Measurements from ENCODE around the gene DGKI. TPM values are rescaled to one million over a fixed set of nuclear protein-coding genes. Genes with fewer than 3 reads are reported as not detected.

The DGKI gene
- total and polyA plus RNA-seq, 9 of the 15 experiments (the other 6 are each of a cell fraction or from before 2014, with no cell fraction given) = 0.11 to 0.54 (median 0.15) TPM; not detected in 5

GRCh38 chr7:137768366-137768765, 78.4 kb downstream of the DGKI start (continued):
- TF ChIP-seq, protein P1, sequence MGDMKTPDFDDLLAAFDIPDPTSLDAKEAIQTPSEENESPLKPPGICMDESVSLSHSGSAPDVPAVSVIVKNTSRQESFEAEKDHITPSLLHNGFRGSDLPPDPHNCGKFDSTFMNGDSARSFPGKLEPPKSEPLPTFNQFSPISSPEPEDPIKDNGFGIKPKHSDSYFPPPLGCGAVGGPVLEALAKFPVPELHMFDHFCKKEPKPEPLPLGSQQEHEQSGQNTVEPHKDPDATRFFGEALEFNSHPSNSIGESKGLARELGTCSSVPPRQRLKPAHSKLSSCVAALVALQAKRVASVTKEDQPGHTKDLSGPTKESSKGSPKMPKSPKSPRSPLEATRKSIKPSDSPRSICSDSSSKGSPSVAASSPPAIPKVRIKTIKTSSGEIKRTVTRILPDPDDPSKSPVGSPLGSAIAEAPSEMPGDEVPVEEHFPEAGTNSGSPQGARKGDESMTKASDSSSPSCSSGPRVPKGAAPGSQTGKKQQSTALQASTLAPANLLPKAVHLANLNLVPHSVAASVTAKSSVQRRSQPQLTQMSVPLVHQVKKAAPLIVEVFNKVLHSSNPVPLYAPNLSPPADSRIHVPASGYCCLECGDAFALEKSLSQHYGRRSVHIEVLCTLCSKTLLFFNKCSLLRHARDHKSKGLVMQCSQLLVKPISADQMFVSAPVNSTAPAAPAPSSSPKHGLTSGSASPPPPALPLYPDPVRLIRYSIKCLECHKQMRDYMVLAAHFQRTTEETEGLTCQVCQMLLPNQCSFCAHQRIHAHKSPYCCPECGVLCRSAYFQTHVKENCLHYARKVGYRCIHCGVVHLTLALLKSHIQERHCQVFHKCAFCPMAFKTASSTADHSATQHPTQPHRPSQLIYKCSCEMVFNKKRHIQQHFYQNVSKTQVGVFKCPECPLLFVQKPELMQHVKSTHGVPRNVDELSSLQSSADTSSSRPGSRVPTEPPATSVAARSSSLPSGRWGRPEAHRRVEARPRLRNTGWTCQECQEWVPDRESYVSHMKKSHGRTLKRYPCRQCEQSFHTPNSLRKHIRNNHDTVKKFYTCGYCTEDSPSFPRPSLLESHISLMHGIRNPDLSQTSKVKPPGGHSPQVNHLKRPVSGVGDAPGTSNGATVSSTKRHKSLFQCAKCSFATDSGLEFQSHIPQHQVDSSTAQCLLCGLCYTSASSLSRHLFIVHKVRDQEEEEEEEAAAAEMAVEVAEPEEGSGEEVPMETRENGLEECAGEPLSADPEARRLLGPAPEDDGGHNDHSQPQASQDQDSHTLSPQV (IDR thresholded peaks at IDR 0.05) = no peak

DNA sequence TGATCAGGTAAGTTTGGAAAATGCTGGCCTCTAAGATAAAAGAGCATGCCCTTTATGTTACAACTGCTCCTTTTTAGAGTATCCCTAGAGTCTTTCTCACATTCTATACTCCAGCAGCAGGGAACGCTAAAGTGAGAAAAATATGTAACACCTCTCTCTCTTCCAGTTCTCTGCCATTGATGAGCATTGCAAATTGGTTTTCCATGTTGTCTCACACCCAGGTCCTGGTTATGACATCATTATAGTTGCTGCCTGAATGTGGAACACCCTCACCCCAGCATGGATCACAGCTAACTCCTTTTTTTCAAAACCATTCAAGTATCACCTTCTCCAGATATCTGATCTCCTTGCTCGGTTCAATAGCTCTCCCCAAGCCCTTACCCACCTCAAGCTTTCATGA, 84.4 kb downstream of the DGKI start:
- no TSS peak for BruUV-seq (replicated peaks)
- ChIA-PET CTCF (ENCODE audit: low intra/inter-chr PET ratio) (no interaction called here), POLR2A (no interaction called here)
- in situ Hi-C loops (cut with MboI) (no loop called here), intact Hi-C loops (cut with micrococcal nuclease) (no loop called here)
- ATAC-seq = no peak
- Histone ChIP-seq H3K9me1 (ENCODE audit: control insufficient read depth, insufficient read depth, low read length) (no peaks in the 10 kb centered on the region), H3K4me3 (no peak overlapping the region), H3K9me3 (replicated peaks; ENCODE audit: control insufficient read depth, insufficient read depth, low read depth, low read length) (no peaks in the 10 kb centered on the region), H3K4me1 (replicated peaks in 1 of 2; ENCODE audit: control insufficient read depth in 2 of 2, insufficient read depth in 2 of 2, low read length in 2 of 2) (no peaks in the 10 kb centered on the region), H3K4me2 (ENCODE audit: insufficient read depth, low read length) (no peak overlapping the region), H3K36me3 (ENCODE audit: control insufficient read depth, insufficient read depth, low read length) (no peaks in the 10 kb centered on the region), H3K9ac (ENCODE audit: insufficient read depth in 1 of 2, low read depth in 2 of 2, low read length in 2 of 2) (no peak overlapping the region), H4K20me1 (replicated peaks; ENCODE audit: control insufficient read depth, insufficient read depth, low read length) (no peaks in the 10 kb centered on the region), H3K27ac (ENCODE audit: extremely low read depth, low read depth, low read length) (no peak overlapping the region), H2AFZ (ENCODE audit: low read depth, low read length) (no peak overlapping the region), H3K79me2 (ENCODE audit: control insufficient read depth, insufficient read depth, low read length) (no peaks in the 10 kb centered on the region), H3K27me3 (ENCODE audit: control insufficient read depth in 2 of 2, insufficient read depth in 2 of 2, low read length in 2 of 2) (peaks cover 5 to 12% of the 10 kb centered on the region in 2 experiments)
- no peak for DNase-seq (ENCODE audit: extremely low read depth in 1 of 4, low spot score in 3 of 4)
- 3% methylated on average over 2 of the region's 2 CpGs for WGBS (ENCODE audit: insufficient coverage, low coverage, missing lambda C conversion rate)
- FAIRE-seq = no peak
- TF ChIP-seq, protein P2, sequence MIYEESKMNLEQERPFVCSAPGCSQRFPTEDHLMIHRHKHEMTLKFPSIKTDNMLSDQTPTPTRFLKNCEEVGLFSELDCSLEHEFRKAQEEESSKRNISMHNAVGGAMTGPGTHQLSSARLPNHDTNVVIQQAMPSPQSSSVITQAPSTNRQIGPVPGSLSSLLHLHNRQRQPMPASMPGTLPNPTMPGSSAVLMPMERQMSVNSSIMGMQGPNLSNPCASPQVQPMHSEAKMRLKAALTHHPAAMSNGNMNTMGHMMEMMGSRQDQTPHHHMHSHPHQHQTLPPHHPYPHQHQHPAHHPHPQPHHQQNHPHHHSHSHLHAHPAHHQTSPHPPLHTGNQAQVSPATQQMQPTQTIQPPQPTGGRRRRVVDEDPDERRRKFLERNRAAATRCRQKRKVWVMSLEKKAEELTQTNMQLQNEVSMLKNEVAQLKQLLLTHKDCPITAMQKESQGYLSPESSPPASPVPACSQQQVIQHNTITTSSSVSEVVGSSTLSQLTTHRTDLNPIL (CRISPR knock-in tag; IDR thresholded peaks at IDR 0.05) = no peak
- TF ChIP-seq ZNF583 (CRISPR knock-in tag; IDR thresholded peaks at IDR 0.05) (no peak), FOXJ2 (tag; IDR thresholded peaks at IDR 0.05) (no peak), ZBTB17 (CRISPR knock-in tag; IDR thresholded peaks at IDR 0.05) (no peak), SMARCA5 (IDR thresholded peaks at IDR 0.05) (no peak), HSF4 (CRISPR knock-in tag; IDR thresholded peaks at IDR 0.05; ENCODE audit: borderline replicate concordance) (no peak)
- TF ChIP-seq, protein P3, sequence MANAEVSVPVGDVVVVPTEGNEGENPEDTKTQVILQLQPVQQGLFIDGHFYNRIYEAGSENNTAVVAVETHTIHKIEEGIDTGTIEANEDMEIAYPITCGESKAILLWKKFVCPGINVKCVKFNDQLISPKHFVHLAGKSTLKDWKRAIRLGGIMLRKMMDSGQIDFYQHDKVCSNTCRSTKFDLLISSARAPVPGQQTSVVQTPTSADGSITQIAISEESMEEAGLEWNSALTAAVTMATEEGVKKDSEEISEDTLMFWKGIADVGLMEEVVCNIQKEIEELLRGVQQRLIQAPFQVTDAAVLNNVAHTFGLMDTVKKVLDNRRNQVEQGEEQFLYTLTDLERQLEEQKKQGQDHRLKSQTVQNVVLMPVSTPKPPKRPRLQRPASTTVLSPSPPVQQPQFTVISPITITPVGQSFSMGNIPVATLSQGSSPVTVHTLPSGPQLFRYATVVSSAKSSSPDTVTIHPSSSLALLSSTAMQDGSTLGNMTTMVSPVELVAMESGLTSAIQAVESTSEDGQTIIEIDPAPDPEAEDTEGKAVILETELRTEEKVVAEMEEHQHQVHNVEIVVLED (CRISPR knock-in tag; IDR thresholded peaks at IDR 0.05) = no peak
- TF ChIP-seq, protein P4, sequence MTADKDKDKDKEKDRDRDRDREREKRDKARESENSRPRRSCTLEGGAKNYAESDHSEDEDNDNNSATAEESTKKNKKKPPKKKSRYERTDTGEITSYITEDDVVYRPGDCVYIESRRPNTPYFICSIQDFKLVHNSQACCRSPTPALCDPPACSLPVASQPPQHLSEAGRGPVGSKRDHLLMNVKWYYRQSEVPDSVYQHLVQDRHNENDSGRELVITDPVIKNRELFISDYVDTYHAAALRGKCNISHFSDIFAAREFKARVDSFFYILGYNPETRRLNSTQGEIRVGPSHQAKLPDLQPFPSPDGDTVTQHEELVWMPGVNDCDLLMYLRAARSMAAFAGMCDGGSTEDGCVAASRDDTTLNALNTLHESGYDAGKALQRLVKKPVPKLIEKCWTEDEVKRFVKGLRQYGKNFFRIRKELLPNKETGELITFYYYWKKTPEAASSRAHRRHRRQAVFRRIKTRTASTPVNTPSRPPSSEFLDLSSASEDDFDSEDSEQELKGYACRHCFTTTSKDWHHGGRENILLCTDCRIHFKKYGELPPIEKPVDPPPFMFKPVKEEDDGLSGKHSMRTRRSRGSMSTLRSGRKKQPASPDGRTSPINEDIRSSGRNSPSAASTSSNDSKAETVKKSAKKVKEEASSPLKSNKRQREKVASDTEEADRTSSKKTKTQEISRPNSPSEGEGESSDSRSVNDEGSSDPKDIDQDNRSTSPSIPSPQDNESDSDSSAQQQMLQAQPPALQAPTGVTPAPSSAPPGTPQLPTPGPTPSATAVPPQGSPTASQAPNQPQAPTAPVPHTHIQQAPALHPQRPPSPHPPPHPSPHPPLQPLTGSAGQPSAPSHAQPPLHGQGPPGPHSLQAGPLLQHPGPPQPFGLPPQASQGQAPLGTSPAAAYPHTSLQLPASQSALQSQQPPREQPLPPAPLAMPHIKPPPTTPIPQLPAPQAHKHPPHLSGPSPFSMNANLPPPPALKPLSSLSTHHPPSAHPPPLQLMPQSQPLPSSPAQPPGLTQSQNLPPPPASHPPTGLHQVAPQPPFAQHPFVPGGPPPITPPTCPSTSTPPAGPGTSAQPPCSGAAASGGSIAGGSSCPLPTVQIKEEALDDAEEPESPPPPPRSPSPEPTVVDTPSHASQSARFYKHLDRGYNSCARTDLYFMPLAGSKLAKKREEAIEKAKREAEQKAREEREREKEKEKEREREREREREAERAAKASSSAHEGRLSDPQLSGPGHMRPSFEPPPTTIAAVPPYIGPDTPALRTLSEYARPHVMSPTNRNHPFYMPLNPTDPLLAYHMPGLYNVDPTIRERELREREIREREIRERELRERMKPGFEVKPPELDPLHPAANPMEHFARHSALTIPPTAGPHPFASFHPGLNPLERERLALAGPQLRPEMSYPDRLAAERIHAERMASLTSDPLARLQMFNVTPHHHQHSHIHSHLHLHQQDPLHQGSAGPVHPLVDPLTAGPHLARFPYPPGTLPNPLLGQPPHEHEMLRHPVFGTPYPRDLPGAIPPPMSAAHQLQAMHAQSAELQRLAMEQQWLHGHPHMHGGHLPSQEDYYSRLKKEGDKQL (CRISPR knock-in tag; IDR thresholded peaks at IDR 0.05; ENCODE audit: borderline replicate concordance) = no peak
